HG03060 (cell line): Measurements from ENCODE around the gene HS3ST5.
"Not testable (repeated sequence)": the region's sequence is repeated elsewhere in the genome, so short reads cannot be mapped to it uniquely, and the experiment has no call there.

Source experiments
- ATAC-seq: cut with Tn5 transposase; IDR thresholded peaks from one replicate; pipeline ENCODE4 v1.9.1; 2021; ENCODE audit warnings: low read depth, moderate number of reproducible peaks; ENCODE audit not compliant: unreplicated experiment

The HS3ST5 gene

DNA sequence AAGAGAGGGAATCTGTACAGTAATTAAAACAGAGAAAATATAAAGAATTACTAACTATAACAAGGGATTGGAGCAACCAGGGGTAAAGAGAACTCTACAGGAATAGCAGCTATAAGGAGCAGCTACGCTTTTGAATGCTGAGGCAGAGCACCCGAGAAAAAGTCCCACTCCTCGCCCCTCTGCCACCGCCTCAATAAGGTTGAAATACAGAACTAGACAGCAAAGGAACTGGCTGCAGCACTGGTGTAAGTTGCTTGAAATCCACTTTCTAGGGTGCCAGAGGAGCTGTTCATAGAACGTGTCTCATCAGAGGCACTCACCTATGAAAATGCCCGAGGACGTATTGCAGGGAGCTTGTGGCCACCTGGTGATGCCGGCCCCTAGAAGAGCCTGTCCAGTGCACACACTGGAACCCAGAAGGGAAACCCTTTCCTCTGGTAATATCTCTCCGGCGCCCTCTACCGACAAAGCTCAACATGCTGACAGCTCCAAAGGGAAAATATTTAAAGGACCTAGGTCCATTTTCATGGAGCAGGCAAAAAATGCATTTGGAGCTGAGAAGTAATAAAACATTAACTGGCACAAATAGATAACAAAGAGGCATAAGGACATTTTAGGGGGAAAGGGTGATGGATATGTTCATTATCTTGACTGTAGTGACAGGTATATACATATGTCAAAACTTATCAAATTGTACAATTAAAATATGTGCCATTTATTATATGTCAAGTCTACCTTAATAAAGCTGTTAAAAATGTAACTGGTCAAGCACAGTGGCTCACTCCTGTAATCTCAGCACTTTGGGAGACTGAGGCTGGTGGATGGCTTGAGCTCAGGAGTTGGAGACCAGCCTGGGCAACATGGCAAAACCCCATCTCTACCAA is 234.5 kb downstream of the HS3ST5 start:
- ATAC-seq, result no peak

DNA sequence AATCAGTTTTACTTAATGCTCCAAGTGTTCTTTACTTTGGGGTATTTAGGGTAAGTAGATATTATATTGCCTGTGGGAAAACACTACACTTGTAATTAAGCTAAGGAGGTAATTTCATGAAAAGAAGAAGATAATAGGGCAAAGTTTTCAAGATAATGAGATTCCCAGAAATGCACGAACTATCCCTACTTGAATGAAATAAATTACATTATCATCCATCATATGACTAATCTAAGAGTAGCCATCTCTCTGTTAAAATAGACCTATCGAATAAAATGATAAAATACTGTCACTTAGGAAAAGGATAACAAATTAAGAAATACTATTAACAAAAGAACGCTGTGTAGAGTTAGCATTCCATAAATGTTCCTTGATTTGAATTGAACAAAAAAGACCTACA is 236.8 kb downstream of the HS3ST5 start:
- ATAC-seq, result no peak

DNA sequence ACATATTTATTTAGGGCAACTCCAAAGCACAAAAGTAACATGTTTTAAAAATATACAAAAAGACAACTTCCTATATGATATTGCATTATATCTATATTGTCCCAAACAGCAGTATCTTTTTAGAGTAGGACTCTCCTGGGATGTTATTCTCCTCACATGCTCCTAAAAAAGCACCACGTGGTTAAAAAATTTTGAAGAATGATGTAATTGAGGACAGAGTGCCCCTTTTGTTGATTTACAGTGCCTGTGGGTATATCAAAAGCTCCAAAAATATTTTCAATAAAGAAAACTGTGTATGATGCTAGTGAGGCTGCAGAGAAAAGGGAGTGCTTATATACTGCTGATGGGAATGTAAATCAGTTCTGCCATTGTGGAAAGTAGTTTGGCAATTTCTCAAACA is 241.6 kb downstream of the HS3ST5 start:
- no peak for ATAC-seq

DNA sequence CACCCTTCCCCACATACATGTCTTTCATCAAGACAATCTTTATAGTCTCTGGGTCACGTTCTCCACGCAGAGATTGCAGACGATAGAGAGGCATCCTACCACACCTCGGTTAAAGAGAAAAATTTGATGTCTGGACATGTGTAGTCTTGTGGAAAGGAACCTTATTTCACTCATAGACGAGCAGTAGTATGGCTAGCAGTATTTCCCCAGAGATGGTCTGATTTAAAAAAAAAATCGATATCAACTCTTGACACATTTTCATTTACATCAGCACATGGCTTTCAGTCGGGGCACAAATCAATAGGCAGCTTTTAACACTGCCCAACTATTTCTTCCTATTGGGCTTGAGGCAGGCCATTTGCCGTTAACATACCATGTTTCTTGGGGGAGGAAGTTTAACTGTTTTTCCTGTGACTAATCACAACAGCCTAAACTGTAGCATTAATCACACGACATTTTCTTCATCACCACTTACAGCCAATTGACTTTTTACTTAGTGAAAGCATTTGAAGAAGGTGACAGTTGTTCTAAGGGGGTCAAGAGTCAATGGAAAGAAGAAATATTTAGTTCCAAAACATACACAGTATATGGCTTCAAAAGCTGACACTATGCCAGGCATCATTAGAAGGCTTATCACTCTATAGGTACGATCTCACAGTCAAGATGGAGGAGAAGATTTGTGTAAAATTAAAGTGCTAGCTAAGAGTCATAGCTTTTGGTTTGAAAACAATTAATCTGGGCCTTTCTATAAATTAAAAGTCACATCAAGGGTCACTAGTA is 242.4 kb downstream of the HS3ST5 start:
- no peak for ATAC-seq

GRCh38 chr6:114096561-114097172 is 246.2 kb downstream of the HS3ST5 start:
- ATAC-seq, result no peak

DNA sequence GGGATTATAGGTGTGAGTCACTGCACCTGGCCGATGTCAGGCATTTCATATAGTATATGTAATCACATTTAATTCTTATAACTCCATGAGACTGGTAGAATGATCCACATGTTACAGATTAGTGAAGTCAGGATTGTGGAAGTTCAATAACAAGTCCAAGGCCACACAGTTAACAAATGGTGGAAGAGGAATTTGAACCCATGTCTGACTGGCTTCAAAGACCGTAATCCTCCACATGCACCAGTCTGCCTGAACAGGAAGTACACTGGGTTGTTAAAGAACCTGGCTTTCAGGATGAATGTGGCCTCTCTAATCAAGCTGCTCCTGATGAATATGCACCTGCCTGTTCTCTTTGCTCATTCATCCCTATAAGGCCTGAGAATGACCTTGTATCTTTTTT is 249.9 kb downstream of the HS3ST5 start:
- ATAC-seq, result no peak

DNA sequence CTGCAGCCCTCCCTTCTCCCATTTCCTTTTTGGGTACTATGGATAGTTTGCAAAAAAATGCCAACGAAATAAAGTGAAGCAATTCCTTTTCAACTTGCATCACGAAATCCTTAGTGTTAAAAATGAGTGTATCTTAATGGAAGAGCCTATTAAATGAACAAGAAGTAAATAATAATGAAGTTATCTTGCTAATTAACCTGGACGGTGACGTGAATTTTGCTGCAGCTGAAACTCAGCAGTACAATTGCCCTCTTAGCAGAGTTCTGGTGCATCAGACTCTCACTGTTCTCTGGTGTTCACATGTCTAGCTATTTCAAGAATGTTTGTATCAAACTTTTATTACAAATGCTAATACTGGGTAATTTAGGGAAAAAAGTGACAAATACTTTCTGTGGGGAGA is 252.2 kb downstream of the HS3ST5 start:
- ATAC-seq, result no peak

DNA sequence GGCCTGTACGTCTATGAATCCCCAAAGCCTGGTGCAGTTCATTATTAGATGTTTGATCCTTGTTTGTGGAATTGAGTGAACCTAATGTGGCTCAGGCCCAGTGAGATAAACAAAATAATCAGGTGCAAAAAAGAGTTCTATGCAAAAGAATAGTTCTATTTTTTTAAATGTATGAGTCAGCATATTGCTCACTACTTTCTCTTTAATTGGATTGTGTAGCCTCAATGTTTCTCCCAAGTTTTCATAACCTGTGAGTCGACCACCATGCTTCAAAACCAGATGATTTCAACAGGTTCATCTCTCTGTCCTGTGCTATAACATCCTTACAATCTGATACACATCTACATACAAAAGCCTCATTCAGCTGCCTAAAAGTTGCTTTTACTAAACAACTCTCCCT is 255.3 kb downstream of the HS3ST5 start:
- ATAC-seq, result no peak

DNA sequence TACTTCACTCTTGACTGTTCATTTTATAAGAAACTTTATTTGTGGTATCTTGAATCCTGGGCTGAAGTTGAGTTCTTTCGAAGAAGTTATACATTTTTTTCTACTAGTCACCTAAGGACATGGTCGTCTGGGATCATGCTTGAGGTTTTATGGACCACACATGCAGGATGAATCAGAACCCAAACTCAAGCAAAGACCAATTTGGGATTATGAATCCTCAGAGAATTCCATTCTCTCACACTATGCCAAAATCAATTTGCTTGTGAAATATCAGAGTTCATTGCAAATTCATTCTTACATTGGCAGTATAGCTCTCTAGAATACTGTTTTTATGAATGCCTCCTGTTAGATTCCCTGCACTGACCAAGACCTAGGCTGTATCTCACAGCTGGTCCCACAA is 257.6 kb downstream of the HS3ST5 start:
- no peak for ATAC-seq

- ATAC-seq, result no peak
These were observed 258.4 kb downstream of the HS3ST5 start for GRCh38 chr6:114084327-114084890.

GRCh38 chr6:114083251-114083650 is 259.6 kb downstream of the HS3ST5 start:
- ATAC-seq, result no peak

DNA sequence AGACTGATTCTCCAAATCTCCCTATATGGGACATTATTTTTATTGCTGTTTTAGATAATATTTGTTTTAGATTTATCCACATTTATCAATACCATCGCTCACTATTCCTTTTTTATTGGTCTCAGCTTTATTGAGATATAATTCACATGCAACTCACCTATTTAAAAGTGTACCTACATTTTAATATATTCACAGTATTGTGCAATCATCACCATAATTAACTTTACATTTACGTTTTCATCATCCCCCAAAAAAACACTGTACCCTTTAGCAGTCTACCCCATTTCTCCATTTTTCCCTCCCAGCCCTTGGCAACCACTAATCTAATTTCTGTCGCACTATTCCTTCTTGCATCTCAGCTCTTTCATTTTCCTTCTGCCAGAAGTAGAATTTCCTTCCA is 261.1 kb downstream of the HS3ST5 start:
- ATAC-seq, result no peak

DNA sequence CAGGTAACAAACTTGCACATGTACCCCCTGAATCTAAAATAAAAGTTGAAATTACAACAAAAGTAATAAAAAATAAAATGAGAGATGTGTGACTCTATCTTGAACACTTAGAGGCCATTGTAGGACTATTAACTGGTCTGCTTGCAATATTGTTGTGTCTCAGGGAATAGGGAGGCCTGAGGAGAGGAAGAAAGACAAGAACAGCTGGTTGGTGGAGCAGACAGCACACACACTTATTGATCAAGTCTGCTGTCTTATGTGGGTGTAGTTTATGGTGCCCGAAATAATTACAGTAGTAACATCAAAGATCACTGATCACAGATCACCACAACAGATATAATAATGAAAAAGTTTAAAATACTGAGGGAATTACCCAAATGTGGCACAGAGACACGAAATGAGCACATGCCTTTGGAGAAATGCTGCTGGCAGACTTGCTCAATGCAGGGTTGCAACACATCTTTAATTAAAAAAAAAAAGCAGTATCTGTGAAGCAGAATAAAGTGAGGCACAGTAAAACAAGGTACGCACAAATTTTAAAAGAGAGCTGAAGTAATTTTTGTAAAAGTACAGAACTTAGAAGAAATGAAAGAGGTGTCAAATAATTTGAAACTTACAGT is 261.8 kb downstream of the HS3ST5 start:
- ATAC-seq, result no peak

DNA sequence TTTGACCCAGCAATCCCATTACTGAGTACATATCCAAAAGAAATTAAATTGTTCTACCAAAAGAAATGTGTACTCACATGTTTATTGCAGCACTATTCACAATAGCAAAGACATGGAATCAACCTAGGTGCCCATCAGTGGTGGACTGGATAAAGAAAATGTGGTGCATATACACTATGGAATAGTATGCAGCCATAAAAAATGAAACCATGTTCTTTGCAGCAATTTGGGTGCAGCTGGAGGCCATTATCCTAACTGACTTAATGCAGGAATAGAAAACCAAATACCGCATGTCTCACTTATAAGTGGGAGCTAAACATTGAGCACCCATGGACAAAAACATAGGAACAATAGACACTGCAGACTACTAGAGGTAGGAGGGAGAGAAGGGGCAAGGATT is 262.4 kb downstream of the HS3ST5 start:
- ATAC-seq, result not testable (repeated sequence)

GRCh38 chr6:114075777-114076176 is 267.0 kb downstream of the HS3ST5 start:
- no peak for ATAC-seq

- ATAC-seq, result no peak
These were observed 267.5 kb downstream of the HS3ST5 start for GRCh38 chr6:114075300-114075699.

GRCh38 chr6:114068771-114069170 is 274.1 kb downstream of the HS3ST5 start:
- ATAC-seq, result no peak

DNA sequence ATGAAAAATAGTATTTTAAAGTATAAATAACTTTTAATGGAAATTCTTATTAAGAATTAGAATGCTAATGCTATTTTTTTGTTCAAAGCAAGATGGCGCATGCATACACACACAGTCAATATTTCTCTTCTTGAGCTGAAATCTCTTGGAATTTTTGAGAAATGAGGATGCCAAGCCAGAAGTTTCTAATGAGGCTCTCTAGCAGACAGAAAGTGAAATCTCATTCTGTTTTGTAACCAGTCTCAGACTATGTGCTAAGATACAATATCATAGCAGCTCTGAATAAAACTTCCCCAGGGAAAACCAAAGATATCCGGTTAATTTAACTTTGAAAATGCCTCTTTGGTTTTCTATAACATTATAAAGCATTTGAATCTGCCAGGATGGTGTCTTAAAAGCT is 274.7 kb downstream of the HS3ST5 start:
- ATAC-seq, result no peak

- ATAC-seq, result no peak
These were observed 278.0 kb downstream of the HS3ST5 start for GRCh38 chr6:114064862-114065261.

DNA sequence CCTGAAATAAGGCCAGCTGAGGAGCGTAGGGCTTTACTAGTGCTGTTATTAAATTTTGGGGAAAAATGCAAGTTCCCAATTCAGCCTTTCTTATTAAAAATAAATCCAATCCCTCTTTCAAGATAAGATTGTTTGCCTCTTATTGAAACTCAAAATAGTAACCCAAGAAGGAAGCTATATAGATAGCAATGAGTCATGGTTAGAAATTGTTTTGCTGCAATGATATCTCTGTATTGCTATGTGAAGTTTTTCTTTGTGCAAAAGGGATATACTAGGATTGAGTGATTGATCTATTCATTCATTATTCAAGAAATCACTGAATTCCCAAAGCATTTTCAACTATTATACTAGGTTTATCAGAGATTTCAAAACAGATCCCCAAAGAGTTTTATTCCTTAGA is 278.9 kb downstream of the HS3ST5 start:
- ATAC-seq, result no peak

GRCh38 chr6:114062199-114062598 is 280.6 kb downstream of the HS3ST5 start:
- no peak for ATAC-seq
